Neural crest cell (in vitro differentiated cells): ENCODE results near the gene SLC6A6. TPM values are rescaled to one million over a fixed set of nuclear protein-coding genes. Genes with fewer than 3 reads are reported as not detected.

ENCODE experiments used
- DNase-seq: peaks from one replicate; pipeline ENCODE4 v3.0.0; 2021; ENCODE audit warnings: low read depth, mixed read lengths, low spot score
- H3K27ac Mint-ChIP-seq: one replicate; pipeline ENCODE4 v1.8.0; 2021; ENCODE audit warnings: mild to moderate bottlenecking, mixed read lengths; ENCODE audit not compliant: unreplicated experiment
- H3K27me3 Mint-ChIP-seq: 2 replicates; pipeline ENCODE4 v1.8.0; 2021; ENCODE audit warnings: low read depth, mild to moderate bottlenecking, mixed read lengths
- H3K36me3 Mint-ChIP-seq: 2 replicates; pipeline ENCODE4 v1.8.0; 2021; ENCODE audit warnings: low read depth, mild to moderate bottlenecking, mixed read lengths
- H3K4me1 Mint-ChIP-seq: 2 replicates; pipeline ENCODE4 v1.8.0; 2021; ENCODE audit warnings: mixed read lengths
- H3K4me3 Mint-ChIP-seq: one replicate; pipeline ENCODE4 v1.8.0; 2021; ENCODE audit warnings: mild to moderate bottlenecking, mixed read lengths
- H3K9me3 Mint-ChIP-seq: 2 replicates; pipeline ENCODE4 v1.8.0; 2021; ENCODE audit warnings: mixed read lengths
- total RNA-seq: library from RNA; stranded (reverse); gene quantifications from 2 replicates; pipeline ENCODE4 v1.2.1, GENCODE V29; 2021
- TF ChIP-seq, protein P1 (sequence below): fragments of 200-600 bp; sonication (generic); conservative IDR thresholded peaks from 2 replicates; pipeline ENCODE4 v1.5.0; 2021; ENCODE audit warnings: antibody characterized with exemption, mild to moderate bottlenecking

SLC6A6 gene
- total RNA-seq, 1 donor from 2014 or later = 33.8 TPM

DNA sequence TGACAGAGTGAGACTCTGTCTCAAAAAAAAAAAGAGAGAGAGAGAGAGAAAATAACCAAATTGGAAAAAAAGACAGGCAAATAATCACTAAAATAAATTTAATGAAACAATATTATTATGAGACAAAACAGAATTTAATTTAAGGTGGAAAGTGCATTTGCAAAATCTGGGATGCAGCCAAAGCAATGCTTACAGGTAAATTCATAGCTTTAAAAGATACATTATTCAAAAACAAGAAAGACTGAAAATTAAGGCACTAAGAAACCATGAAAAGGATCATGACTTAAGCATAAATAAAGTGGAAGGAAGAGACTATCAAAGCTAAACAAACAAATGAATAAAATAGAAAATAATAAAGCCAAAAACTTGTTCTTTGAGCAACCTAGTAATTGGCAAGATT lies 100.1 kb downstream of the SLC6A6 start:
- Mint-ChIP-seq H3K4me3 (no peak overlapping the region), H3K36me3 (peaks cover 10% of the 10 kb centered on the region), H3K9me3 (peaks cover 13% of the 10 kb centered on the region), H3K27me3 (no peaks in the 10 kb centered on the region), H3K4me1 (no peaks in the 10 kb centered on the region), H3K27ac (no peak overlapping the region)
- TF ChIP-seq, protein P1, sequence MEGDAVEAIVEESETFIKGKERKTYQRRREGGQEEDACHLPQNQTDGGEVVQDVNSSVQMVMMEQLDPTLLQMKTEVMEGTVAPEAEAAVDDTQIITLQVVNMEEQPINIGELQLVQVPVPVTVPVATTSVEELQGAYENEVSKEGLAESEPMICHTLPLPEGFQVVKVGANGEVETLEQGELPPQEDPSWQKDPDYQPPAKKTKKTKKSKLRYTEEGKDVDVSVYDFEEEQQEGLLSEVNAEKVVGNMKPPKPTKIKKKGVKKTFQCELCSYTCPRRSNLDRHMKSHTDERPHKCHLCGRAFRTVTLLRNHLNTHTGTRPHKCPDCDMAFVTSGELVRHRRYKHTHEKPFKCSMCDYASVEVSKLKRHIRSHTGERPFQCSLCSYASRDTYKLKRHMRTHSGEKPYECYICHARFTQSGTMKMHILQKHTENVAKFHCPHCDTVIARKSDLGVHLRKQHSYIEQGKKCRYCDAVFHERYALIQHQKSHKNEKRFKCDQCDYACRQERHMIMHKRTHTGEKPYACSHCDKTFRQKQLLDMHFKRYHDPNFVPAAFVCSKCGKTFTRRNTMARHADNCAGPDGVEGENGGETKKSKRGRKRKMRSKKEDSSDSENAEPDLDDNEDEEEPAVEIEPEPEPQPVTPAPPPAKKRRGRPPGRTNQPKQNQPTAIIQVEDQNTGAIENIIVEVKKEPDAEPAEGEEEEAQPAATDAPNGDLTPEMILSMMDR = no peak
- DNase-seq = no peak

DNA sequence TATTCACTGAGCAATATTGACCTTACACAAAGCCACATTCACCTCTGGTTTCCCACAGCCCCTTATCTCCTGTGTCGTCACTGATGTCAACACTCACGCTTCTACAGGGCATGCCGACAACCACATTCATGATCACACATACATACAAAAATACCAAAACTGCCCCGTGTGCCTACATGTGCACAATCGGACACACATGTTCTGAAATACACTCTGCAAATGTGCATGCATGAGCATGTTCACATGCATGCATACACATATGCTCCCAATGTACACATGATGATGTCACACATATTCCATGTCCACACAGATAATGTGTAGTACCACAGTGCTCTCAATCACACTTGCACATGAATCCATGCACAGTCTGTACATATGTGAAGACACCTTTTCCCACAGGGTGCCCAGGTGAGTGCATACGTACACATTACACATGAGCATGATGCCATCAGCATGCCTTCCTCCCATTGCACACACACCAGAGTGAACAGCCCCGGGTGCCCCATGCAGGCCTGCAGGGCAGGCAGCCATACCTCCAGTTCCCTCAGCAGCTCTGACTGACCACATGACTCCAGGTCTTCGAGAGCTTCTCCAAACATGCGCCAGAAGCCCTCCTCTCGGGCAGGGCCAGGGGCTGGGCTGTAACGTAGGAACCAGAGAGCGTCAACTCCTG lies 100.8 kb downstream of the SLC6A6 start:
- H3K4me1 Mint-ChIP-seq = no peaks in the 10 kb centered on the region
- H3K9me3 Mint-ChIP-seq = peaks cover 13% of the 10 kb centered on the region
- no peak overlapping the region for H3K27ac Mint-ChIP-seq
- H3K27me3 Mint-ChIP-seq = no peaks in the 10 kb centered on the region
- no peak for DNase-seq
- H3K36me3 Mint-ChIP-seq = peaks cover 10% of the 10 kb centered on the region
- no peak overlapping the region for H3K4me3 Mint-ChIP-seq
- TF ChIP-seq, protein P1 = no peak

DNA sequence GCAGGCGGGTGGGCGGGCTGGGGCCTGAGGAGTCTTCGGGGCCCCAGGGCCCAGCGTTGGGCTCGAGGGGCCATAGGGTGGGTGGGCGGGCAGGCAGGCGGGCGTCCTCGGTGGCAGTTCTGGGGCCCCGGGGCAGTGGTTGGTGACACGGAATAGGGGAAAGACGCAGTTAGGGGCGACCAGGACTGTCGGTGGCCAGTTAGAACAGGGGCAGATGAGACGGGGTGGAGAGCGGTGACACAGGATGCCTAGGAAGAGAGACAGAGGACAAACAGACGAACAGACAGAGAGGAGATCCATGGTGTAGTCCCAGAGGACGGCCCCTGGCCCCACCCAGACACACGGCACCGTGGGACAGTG lies 101.3 kb downstream of the SLC6A6 start:
- Mint-ChIP-seq H3K36me3 (peaks cover 10% of the 10 kb centered on the region), H3K9me3 (peaks cover 13% of the 10 kb centered on the region), H3K4me3 (no peak overlapping the region), H3K27me3 (no peaks in the 10 kb centered on the region), H3K27ac (no peak overlapping the region), H3K4me1 (peaks cover 4% of the 10 kb centered on the region)
- TF ChIP-seq, protein P1 = no peak
- DNase-seq = no peak

DNA sequence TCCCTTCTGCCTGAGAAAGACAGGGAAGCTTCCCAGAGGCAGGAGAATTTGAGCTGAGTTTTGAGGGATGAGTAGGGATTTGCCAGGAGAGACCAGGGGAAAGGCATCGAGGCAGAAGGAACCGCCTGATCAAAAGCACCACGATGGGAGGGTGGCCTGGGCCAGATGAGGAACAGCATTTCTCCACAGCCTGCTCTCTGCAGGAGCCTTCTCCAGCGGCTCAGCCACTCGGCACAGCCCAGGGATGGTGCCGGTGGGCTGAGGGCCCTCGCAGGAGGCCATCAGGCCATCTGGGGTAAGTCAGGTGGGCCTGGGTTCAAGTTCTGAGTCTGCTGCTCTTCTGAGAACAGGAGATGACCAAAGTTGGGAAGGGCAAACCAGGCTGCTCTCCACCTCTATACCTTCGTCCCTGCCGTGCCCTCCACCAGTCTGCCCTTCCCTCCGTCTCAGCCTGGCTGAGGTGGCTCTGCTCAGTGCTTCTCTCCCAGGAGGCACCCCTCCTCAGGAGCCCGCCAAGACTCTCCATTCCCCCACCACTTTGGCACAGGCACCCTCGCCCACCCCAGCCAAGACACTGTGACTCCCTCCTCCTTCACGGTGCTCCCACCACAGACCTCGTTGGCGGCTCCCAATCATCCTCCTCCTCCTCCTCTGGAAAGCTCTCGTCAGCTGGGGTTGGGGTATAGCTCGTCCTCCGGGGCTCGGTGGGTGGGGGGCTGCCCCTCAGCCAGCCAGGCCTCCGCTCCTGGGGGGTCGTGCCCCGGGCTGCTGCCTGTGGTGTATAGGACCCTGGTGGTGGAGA lies 102.8 kb downstream of the SLC6A6 start:
- H3K27me3 Mint-ChIP-seq = no peaks in the 10 kb centered on the region
- no peak for DNase-seq
- H3K36me3 Mint-ChIP-seq = peaks cover 7% of the 10 kb centered on the region
- TF ChIP-seq, protein P1 = no peak
- H3K9me3 Mint-ChIP-seq = peaks cover 9% of the 10 kb centered on the region
- peaks cover 11% of the 10 kb centered on the region for H3K4me1 Mint-ChIP-seq
- H3K4me3 Mint-ChIP-seq = no peak overlapping the region
- peak overlapping the region; percentile 62 for H3K27ac Mint-ChIP-seq

DNA sequence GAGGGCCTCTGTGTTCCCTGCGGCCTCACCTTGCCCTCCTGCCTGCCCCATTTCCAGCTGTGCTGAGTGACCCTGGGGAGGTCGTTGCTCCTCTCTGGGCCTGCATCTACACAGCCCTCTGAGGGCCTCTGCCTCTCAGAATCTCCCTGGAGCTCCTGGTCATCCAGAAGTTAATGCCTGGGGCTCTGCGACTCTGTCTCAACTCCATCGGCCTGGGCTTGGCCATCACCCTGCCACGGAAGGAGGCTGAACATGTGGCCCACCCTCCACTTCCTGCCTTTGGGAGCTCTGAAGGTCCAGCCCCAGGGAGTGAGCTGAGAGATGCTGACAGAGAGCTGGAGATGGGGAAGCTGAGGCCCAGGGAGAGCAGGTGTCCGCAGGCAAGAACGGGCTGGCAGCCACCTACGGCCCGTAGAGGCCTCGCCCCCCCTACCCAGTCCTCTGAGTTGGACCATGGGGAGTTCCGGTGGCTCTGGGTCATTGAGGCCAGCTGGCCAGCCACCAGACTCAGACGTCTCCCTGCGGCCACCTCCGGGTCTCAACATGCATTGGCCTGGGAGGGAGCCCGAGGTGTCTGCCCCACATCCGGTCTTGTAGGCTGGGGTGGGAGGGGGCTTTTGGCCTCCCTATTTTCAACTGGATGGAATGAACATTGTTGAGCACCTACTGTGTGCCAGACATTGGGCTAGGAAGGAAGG lies 103.5 kb downstream of the SLC6A6 start:
- no peak for DNase-seq
- Mint-ChIP-seq H3K27me3 (no peaks in the 10 kb centered on the region), H3K4me3 (no peak overlapping the region), H3K36me3 (peaks cover 6% of the 10 kb centered on the region), H3K9me3 (peaks cover 7% of the 10 kb centered on the region), H3K27ac (no peak overlapping the region), H3K4me1 (peaks cover 11% of the 10 kb centered on the region)
- TF ChIP-seq, protein P1 = no peak
